CD4-positive, alpha-beta T cell treated with Interleukin-1 beta for 1 hour (primary cell): ENCODE measurements around the gene LUC7L3.
"Not testable (repeated sequence)": the region's sequence is repeated elsewhere in the genome, so short reads cannot be mapped to it uniquely, and the experiment has no call there.

Experiments used
- DNase-seq, 2 donors: peaks; one replicate each; pipeline ENCODE4 v3.0.0-alpha.2; 2020 to 2022

Gene LUC7L3, protein sequence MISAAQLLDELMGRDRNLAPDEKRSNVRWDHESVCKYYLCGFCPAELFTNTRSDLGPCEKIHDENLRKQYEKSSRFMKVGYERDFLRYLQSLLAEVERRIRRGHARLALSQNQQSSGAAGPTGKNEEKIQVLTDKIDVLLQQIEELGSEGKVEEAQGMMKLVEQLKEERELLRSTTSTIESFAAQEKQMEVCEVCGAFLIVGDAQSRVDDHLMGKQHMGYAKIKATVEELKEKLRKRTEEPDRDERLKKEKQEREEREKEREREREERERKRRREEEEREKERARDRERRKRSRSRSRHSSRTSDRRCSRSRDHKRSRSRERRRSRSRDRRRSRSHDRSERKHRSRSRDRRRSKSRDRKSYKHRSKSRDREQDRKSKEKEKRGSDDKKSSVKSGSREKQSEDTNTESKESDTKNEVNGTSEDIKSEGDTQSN

DNA sequence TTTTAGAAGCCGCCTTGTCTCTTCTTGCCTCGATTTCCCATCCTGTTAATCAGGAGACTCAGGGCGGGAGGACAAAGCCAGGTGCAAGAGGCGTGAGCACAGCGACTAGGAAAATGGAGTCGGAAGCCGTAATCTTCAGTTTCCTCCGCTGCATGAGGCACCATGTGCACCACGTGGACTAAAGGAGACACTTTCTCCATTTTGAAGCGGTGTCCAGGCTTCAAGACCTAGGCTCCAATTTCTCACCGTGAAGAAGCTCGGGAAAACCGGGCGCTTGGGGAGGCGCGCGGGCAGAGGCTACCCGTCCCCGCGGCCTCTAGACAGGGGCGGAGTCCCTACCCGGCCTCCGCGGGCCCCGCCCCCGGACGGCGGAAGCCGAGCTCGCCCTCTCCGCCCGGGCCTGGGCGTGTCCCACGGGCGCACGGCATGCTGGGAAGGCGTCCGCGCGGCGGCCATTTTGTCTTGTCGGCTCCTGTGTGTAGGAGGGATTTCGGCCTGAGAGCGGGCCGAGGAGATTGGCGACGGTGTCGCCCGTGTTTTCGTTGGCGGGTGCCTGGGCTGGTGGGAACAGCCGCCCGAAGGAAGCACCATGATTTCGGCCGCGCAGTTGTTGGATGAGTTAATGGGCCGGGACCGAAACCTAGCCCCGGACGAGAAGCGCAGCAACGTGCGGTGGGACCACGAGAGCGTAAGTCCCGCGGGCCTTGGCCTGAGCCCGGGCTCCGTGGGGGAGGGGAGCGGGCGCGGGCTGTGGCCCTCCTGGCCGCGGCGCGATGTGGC, at the start of gene LUC7L3:
LUC7L3 (plus strand) TSS at position 460 of the 780 bp plus-strand sequence; CDS start at position 590, 130 bp downstream.
- peak; percentile 91 to 93 for DNase-seq

GRCh38 chr17:50672071-50672470, 47.3 kb upstream of the LUC7L3 start:
- no peak for DNase-seq

- DNase-seq: no peak
Measured at GRCh38 chr17:50672831-50673551, 46.4 kb upstream of the LUC7L3 start.

DNA sequence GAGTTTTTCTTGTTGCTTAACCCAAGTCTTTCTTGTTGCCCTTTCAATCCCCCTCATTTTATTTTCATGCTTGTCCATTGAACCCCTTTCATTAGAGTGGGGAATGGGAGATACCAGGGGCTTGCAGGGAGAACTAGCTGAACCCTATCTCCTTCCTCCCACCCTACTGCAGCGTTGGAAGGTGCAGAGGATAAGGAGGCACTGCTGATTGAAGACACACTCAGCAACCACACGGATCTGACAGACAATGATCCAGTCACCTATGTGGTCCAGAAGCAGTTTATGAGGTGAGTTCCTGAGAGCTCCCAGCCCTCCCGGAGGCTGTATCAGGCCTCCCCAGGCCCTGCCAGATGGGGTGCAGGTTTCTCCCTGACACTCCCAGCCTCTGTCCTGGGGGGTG, 44.2 kb upstream of the LUC7L3 start:
- no peak for DNase-seq

DNA sequence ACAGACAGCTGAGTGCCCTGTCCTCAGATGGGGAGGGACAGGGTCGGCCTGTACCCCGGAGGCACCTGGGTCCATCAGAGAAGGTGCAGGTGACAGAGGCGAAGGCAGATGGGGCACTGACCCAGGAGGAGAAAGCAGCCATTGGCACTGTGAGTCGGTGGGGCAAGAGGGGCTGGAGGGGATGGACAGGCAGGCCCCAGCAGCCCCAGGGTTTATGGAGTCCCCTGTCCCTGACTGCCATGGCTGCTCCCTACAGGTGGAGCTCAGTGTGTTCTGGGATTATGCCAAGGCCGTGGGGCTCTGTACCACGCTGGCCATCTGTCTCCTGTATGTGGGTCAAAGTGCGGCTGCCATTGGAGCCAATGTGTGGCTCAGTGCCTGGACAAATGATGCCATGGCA, 43.8 kb upstream of the LUC7L3 start:
- no peak for DNase-seq

GRCh38 chr17:50676065-50676975, 43.1 kb upstream of the LUC7L3 start:
- no peak for DNase-seq

DNA sequence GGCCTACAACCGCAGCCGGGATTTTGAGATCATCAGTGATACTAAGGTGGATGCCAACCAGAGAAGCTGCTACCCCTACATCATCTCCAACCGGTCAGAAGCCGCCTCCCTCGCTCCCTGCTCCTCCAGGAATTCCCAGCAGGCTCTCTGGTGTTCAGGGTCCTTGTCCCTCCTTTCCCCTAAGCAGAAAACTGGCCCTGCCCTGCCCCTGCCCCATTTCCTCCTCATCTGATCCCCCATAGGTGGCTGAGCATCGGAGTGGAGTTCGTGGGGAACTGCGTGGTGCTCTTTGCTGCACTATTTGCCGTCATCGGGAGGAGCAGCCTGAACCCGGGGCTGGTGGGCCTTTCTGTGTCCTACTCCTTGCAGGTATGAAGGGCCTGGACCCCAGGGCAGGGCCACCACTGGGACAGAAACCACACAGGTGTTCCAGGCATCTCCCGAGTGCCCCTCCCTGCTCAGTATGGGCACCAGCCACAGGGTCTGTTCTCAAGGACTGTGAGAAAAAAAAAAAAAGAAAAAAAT, 41.5 kb upstream of the LUC7L3 start:
- no peak for DNase-seq

GRCh38 chr17:50679008-50679544, 40.3 kb upstream of the LUC7L3 start:
- DNase-seq: no peak

- no peak for DNase-seq
Measured at GRCh38 chr17:50680126-50680525, 39.3 kb upstream of the LUC7L3 start.

GRCh38 chr17:50680543-50681262, 38.7 kb upstream of the LUC7L3 start:
- DNase-seq: not testable (repeated sequence)

DNA sequence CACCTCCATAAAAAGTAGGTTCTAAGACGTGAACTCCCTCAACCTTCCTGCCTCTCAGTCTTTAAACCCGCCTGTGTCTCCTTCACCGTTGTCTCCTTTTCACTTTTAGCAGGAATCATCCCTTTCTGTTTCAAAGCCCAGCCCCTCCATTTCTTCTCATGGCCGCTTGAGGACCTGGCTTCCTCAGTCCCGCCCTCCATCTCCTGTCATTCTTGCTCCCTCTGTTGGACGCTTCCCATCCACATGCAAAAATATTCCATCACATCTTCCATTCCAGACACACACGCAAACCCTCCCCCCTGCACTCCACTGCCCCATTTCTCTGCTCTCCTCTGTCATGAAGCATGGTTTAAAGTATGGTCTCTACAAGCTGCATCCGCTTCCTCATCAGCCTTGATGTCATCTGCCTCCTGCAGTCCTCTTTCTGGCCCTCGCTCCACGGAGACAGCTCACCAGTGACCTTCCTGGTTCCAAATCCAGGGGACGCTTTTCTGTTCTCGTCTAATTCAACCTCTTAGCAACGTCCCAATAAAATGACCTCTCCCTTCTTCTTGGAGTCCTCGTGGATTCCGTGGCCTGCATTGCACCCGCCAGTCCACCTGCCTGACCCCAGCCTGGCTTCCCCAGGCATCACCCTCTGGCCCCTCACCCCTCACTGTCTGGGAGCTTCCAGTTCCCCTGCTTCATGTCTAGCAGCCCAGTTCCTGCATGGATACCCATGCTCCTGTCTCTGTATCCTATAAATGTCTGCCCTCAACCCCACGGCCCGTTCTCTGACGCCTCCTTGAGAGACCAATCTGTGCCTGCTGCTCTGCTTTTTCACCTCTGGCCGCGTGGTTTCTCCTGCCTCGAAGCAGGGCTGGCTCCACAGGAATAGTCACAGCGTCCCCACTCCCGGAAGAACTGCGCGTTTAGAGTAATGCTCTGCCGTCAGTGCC, 37.9 kb upstream of the LUC7L3 start:
- peak in 1 of 2 donors; percentile 13 for DNase-seq

DNA sequence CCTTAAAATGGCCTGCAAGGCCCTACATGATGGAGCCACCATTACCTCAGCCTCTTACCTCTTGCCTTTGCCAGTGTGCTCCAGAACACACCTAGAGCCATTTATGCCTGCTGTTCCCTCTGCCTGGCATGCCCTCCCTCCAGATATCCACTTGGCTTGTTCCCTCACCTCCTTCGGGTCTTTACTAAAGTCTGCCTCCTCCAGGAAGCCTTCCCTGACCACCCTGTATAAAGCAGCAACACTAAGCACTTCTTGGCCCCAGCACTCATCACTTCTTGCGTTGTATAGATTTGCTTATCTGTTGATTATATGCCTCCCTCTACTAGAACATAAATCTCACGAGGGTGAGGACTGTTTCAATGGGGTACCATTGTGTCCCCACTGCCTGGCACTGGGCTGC, 37.0 kb upstream of the LUC7L3 start:
- no peak for DNase-seq

DNA sequence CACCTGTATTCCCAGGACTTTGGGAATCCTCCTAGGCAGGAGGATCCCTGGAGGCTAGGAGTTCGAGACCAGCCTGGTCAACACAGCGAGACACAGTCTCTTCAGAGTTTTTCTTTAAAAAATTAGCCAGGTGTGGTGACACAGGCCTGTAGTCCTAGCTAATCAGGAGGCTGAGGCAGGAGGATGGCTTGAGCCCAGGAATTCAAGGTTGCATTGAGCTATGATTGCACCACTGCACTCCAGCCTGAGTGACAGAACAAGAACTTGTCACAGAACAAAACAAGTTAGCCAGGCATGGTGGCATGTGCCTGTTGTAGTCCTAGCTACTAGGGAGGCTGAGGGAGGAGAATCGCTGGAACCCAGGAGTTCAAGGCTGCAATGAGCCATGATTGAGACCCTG, 36.5 kb upstream of the LUC7L3 start:
- DNase-seq: no peak

- DNase-seq: no peak
Measured at GRCh38 chr17:50683434-50684287, 35.7 kb upstream of the LUC7L3 start.

DNA sequence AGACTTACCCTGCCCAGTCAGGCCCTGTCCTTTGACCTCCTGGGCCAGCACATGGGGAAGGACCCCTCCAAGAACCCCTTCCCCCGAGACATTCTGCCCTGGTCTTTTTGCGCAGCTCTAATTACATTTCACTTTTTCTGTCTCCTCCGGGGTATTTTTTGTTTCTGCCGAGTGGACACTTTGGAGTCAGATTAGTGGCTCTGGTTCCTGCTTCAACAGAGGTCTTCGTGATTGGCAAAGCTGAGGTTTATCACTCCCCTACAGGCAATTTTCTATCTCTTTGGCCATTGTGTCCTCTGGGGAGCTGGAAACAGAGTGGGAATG, 35.2 kb upstream of the LUC7L3 start:
- DNase-seq: no peak

DNA sequence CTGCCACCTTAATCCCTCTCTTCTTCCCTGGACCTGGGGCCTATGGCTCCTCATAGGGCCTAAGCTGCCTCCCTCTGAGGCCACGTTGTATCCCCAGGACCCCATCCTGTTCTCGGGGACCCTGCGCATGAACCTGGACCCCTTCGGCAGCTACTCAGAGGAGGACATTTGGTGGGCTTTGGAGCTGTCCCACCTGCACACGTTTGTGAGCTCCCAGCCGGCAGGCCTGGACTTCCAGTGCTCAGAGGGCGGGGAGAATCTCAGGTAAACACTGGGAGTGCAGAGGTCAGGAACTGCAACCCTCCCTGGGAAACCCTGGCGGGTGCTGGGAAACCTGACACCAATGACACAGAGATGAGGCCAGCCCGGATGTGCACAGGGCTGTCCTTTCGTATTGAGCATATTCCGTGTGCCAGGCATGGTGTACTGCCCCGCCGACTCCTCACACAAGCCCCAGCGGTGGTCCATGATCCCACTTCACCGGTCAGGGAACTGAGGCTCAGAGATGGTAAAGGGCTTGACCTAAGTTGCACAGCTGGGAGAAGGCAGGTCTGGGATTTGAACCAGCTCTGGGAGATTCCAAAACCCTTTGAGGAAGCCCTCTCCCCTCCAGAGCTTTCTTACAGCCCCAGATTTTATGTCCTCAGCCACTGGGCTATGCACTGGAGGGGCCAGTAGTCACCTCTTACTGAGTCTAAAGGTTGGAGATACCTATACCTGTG, 34.6 kb upstream of the LUC7L3 start:
- no peak for DNase-seq

- DNase-seq: no peak
Measured at GRCh38 chr17:50685334-50685665, 34.1 kb upstream of the LUC7L3 start.

DNA sequence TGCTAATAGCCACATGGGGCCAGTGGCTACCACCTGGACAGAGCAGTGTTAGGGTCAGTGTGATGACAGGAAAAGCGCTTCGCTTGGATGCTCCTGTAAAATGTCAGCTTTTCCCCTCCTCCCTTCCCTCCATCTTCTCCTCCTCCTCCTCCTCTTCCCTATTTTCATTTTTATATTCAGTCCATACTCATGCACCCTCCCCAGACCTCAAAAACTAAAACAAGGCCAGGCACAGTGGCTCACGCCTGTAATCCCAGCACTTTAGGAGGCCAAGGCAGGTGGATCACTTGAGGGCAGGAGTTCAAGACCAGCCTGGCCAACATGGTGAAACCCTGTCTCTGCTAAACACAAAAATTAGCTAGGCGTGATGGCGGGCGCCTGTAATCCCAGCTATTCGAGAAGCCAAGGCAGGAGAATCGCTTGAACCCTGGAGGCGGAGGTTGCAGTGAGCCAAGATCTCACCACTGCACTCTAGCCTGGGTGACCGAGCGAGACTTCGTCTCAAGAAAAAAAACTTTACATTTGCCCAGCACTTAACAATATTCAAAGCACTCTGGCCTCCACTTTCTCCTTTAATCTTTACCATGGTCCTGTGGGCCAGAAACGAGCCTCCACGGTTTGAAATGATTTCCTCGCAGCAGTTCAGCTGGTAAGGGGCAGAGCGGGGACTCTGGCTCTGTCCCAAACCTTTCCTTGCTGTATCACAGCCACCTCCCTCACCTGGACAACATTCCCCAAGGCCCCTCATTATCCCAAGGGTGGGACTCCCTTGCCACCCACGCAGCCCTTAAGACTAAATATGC, 33.5 kb upstream of the LUC7L3 start:
- no peak for DNase-seq
